Motor neuron (in vitro differentiated cells): ENCODE data around the gene IL7R. TPM values are rescaled to one million over a fixed set of nuclear protein-coding genes. Genes with fewer than 3 reads are reported as not detected.

Experiments
- ATAC-seq, 8 experiments: fragments of 200-7000 bp; cut with Tn5 transposase; replicated peaks in 6 of 8; 2 replicates each; pipeline ENCODE4 v1.8.0; 2021; ENCODE audit warnings: mild to moderate bottlenecking in 8 of 8, moderate library complexity in 8 of 8
- H3K27ac ChIP-seq, 2 donors: fragments of 250-450 bp; sonication (Bioruptor Pico); 2 replicates each; pipeline ENCODE4 v1.9.0; 2021; ENCODE audit warnings: antibody characterized with exemption in 2 of 2, mild to moderate bottlenecking in 2 of 2, moderate library complexity in 1 of 2
- H3K4me1 ChIP-seq, 2 donors: fragments of 250-450 bp; sonication (Bioruptor Pico); replicated peaks in 1 of 2; 2 replicates each; pipeline ENCODE4 v1.6.1; 2021; ENCODE audit warnings: antibody characterized with exemption in 2 of 2, mild to moderate bottlenecking in 2 of 2, moderate library complexity in 1 of 2
- H3K4me3 ChIP-seq, 5 donors: fragments of 250-450 bp; sonication (Bioruptor Pico); 2 replicates each; pipeline ENCODE4 v1.9.0; 2021; ENCODE audit warnings: antibody characterized with exemption in 5 of 5, mild to moderate bottlenecking in 5 of 5, moderate library complexity in 4 of 5
- WGBS, 10 experiments: fragments of 450-650 bp; shearing (Covaris generic); methylation state at CpG; one replicate each; pipeline ENCODE4 v1.0.0; 2022; 5-methylcytosine and 5-hydroxymethylcytosine counted together
- in situ Hi-C, 9 experiments: fragments of 400-800 bp; cut with MboI; loops; one replicate each; pipeline ENCODE4 v1.15.0; 2021; ENCODE audit warnings: low sequenced_read_pairs in 9 of 9, low pct_unique_long_range_greater_than_20kb in 2 of 9; ENCODE audit not compliant: unreplicated experiment in 9 of 9
- total RNA-seq, 8 experiments: library from RNA; unstranded; fragments of 300-600 nt; gene quantifications; 2 replicates each; pipeline versions ENCODE4 v1.2.3 to v1.2.4, GENCODE V29; 2022

IL7R gene
- total RNA-seq, 8 experiments from 2014 or later, result 0.08 to 1.5 (median 1.0) TPM; not detected in 1

- in situ Hi-C loops, result no loop called here
- no peak for ATAC-seq
- H3K4me3 ChIP-seq, result no peak overlapping the region
- WGBS, 10 experiments, result 51 to 100% (median 88%) methylated on average over 1 to 4 of the region's 4 CpGs
- H3K4me1 ChIP-seq, result no peaks in the 10 kb centered on the region
- H3K27ac ChIP-seq, result no peak overlapping the region
Observed at GRCh38 chr5:35867998-35868397, 11.3 kb downstream of the IL7R start.

GRCh38 chr5:35869685-35870277, 13.1 kb downstream of the IL7R start:
- ATAC-seq, result no peak
- in situ Hi-C loops, result no loop called here
- H3K4me3 ChIP-seq, result no peak overlapping the region
- H3K4me1 ChIP-seq, result no peaks in the 10 kb centered on the region
- WGBS, 10 experiments, result 50 to 100% (median 64%) methylated on average over 1 to 4 of the region's 5 CpGs; no CpG with 5 or more reads in 3 of the 10 experiments
- H3K27ac ChIP-seq, result no peak overlapping the region

GRCh38 chr5:35870605-35871004, 13.9 kb downstream of the IL7R start:
- ATAC-seq, result peak in 2 of 8 experiments; percentile 67 to 78
- WGBS, 10 experiments, result 80 to 100% (median 89%) methylated on average over 1 to 3 of the region's 4 CpGs; no CpG with 5 or more reads in 4 of the 10 experiments

GRCh38 chr5:35876454-35876853, 19.8 kb downstream of the IL7R start:
- Histone ChIP-seq H3K27ac (no peak overlapping the region), H3K4me3 (no peak overlapping the region), H3K4me1 (no peaks in the 10 kb centered on the region)
- ATAC-seq, result peak in 1 of 8 experiments; percentile 7
- in situ Hi-C loops, result no loop called here
- WGBS, 10 experiments, result 75 to 100% (median 90%) methylated on average over 1 to 2 of the region's 2 CpGs; no CpG with 5 or more reads in 3 of the 10 experiments

More at GRCh38 chr5:35870605-35871004, 13.9 kb downstream of the IL7R start:
- in situ Hi-C loops, result no loop called here
- Histone ChIP-seq H3K4me1 (no peaks in the 10 kb centered on the region), H3K27ac (no peak overlapping the region), H3K4me3 (no peak overlapping the region)

- Histone ChIP-seq H3K27ac (no peak overlapping the region), H3K4me3 (no peak overlapping the region), H3K4me1 (no peaks in the 10 kb centered on the region)
- in situ Hi-C loops, result no loop called here
- ATAC-seq, result peak in 3 of 8 experiments; percentile 80 to 100 (median 100)
- 0 to 81% (median 65%) methylated on average over 1 to 3 of the region's 3 CpGs; no CpG with 5 or more reads in 2 of the 10 experiments for WGBS, 10 experiments
Observed at GRCh38 chr5:35876922-35877321, 20.2 kb downstream of the IL7R start.

GRCh38 chr5:35877655-35878054, 21.0 kb downstream of the IL7R start:
- Histone ChIP-seq H3K4me1 (no peaks in the 10 kb centered on the region), H3K27ac (no peak overlapping the region), H3K4me3 (no peak overlapping the region)
- WGBS, 10 experiments, result 46 to 100% (median 90%) methylated on average over 1 to 2 of the region's 2 CpGs; no CpG with 5 or more reads in 3 of the 10 experiments
- in situ Hi-C loops, result no loop called here
- no peak for ATAC-seq

GRCh38 chr5:35878079-35878478, 21.4 kb downstream of the IL7R start:
- H3K27ac ChIP-seq, result no peak overlapping the region
- ATAC-seq, result no peak
- no peak overlapping the region for H3K4me3 ChIP-seq
- in situ Hi-C loops, result no loop called here
- no peaks in the 10 kb centered on the region for H3K4me1 ChIP-seq

- WGBS, 10 experiments, result 40 to 88% (median 70%) methylated on average over 1 to 2 of the region's 2 CpGs; no CpG with 5 or more reads in 3 of the 10 experiments
- no peak overlapping the region for H3K27ac ChIP-seq
- ATAC-seq, result no peak
- H3K4me1 ChIP-seq, result no peaks in the 10 kb centered on the region
- in situ Hi-C loops, result no loop called here
- H3K4me3 ChIP-seq, result no peak overlapping the region
Observed at GRCh38 chr5:35879096-35879495, 22.4 kb downstream of the IL7R start.

GRCh38 chr5:35879649-35880048, 23.0 kb downstream of the IL7R start:
- Histone ChIP-seq H3K4me1 (no peaks in the 10 kb centered on the region), H3K4me3 (no peak overlapping the region), H3K27ac (no peak overlapping the region)
- ATAC-seq, result no peak
- in situ Hi-C loops, result no loop called here

GRCh38 chr5:35880156-35880555, 23.5 kb downstream of the IL7R start:
- H3K4me1 ChIP-seq, result no peaks in the 10 kb centered on the region
- H3K4me3 ChIP-seq, result no peak overlapping the region
- WGBS, 10 experiments, result 50 to 100% (median 95%) methylated on average over 1 of the region's 1 CpG; no CpG with 5 or more reads in 2 of the 10 experiments
- no peak for ATAC-seq
- no peak overlapping the region for H3K27ac ChIP-seq
- in situ Hi-C loops, result no loop called here

GRCh38 chr5:35881758-35882157, 25.1 kb downstream of the IL7R start:
- H3K4me1 ChIP-seq, result no peaks in the 10 kb centered on the region
- WGBS, 10 experiments, result 33 to 80% (median 44%) methylated on average over 1 to 2 of the region's 2 CpGs; no CpG with 5 or more reads in 3 of the 10 experiments
- H3K27ac ChIP-seq, result no peak overlapping the region
- in situ Hi-C loops, result no loop called here
- H3K4me3 ChIP-seq, result no peak overlapping the region
- ATAC-seq, result no peak

GRCh38 chr5:35884191-35884769, 27.6 kb downstream of the IL7R start:
- H3K4me3 ChIP-seq, result no peak overlapping the region
- peak in 6 of 8 experiments; percentile 77 to 100 (median 90) for ATAC-seq
- no peaks in the 10 kb centered on the region for H3K4me1 ChIP-seq
- WGBS, 10 experiments, result 13 to 89% (median 80%) methylated on average over 1 of the region's 1 CpG; no CpG with 5 or more reads in 7 of the 10 experiments
- in situ Hi-C loops, result no loop called here
- H3K27ac ChIP-seq, result no peak overlapping the region

- no peak for ATAC-seq
- Histone ChIP-seq H3K4me3 (no peak overlapping the region), H3K4me1 (no peaks in the 10 kb centered on the region), H3K27ac (no peak overlapping the region)
- in situ Hi-C loops, result no loop called here
Observed at GRCh38 chr5:35884773-35885172, 28.1 kb downstream of the IL7R start.

GRCh38 chr5:35886381-35886780, 29.7 kb downstream of the IL7R start:
- Histone ChIP-seq H3K27ac (no peak overlapping the region), H3K4me3 (no peak overlapping the region), H3K4me1 (no peaks in the 10 kb centered on the region)
- in situ Hi-C loops, result no loop called here
- WGBS, 10 experiments, result 73 to 100% (median 91%) methylated on average over 1 to 3 of the region's 3 CpGs
- no peak for ATAC-seq
